H1 (cell line): ENCODE results near the gene TMEM258. TPM values are rescaled to one million over a fixed set of nuclear protein-coding genes. Genes with fewer than 3 reads are reported as not detected.

Experiments
- CTCF ChIA-PET: fragments of 300-600 bp; sonication (Branson Sonifier 250); formaldehyde crosslinking; loops from one replicate; lab custom pipeline; 2021; ENCODE audit not compliant: partially characterized antibody; lab: Charles Lee
- POLR2A ChIA-PET: fragments of 300-600 bp; sonication (Branson Sonifier 250); formaldehyde crosslinking; loops from one replicate; lab custom pipeline; 2021; ENCODE audit warnings: inconsistent platforms; ENCODE audit not compliant: partially characterized antibody; lab: Charles Lee
- DNase-seq, 2 experiments: peaks; one replicate each; pipeline versions ENCODE4 v3.0.0 to v3.0.0-alpha.2; 2010 to 2022; ENCODE audit warnings: low spot score in 2 of 2, low read depth in 1 of 2, mixed read lengths in 1 of 2
- FAIRE-seq: peaks from 2 replicates; lab custom pipeline; 2011; peaks lifted over from hg19 to GRCh38; lab: Jason Lieb, UNC
- H2AFZ ChIP-seq: 2 replicates; pipeline ENCODE4 v1.8.1; 2012; ENCODE audit warnings: low read length, inconsistent platforms
- H2AK5ac ChIP-seq: 2 replicates; pipeline ENCODE4 v1.6.1; 2013; ENCODE audit warnings: low read depth, low read length
- H2BK120ac ChIP-seq: replicated peaks from 2 replicates; pipeline ENCODE3; 2013; ENCODE audit warnings: low read depth, low read length, inconsistent platforms
- H2BK12ac ChIP-seq: 2 replicates; pipeline ENCODE4 v1.6.1; 2013; ENCODE audit warnings: low read depth, low read length
- H2BK15ac ChIP-seq: 2 replicates; pipeline ENCODE4 v1.6.1; 2013; ENCODE audit warnings: low read length
- H2BK20ac ChIP-seq: 2 replicates; pipeline ENCODE4 v1.6.1; 2013; ENCODE audit warnings: low read length
- H2BK5ac ChIP-seq: 2 replicates; pipeline ENCODE4 v1.6.1; 2013; ENCODE audit warnings: low read depth, low read length
- H3K14ac ChIP-seq: 2 replicates; pipeline ENCODE4 v1.6.1; 2013; ENCODE audit warnings: inconsistent platforms; ENCODE audit not compliant: insufficient read length
- H3K18ac ChIP-seq: 2 replicates; pipeline ENCODE4 v1.6.1; 2013; ENCODE audit warnings: low read length; ENCODE audit errors: extremely low read depth
- H3K23ac ChIP-seq: 2 replicates; pipeline ENCODE4 v1.6.1; 2013; ENCODE audit warnings: inconsistent platforms; ENCODE audit not compliant: insufficient read length
- H3K23me2 ChIP-seq: 2 replicates; pipeline ENCODE4 v1.6.1; 2013; ENCODE audit warnings: low read depth, low read length
- H3K27ac ChIP-seq: 2 replicates; pipeline ENCODE4 v1.6.1; 2011; ENCODE audit warnings: low read depth, low read length, inconsistent platforms
- H3K27me3 ChIP-seq, 4 experiments: replicated peaks in 1 of 4; 1 replicate in 1 of 4; 2 replicates in 3 of 4; pipeline versions ENCODE4 v1.6.1 to v1.8.1; 2011 to 2013; ENCODE audit warnings: low read length in 3 of 4, mild to moderate bottlenecking in 3 of 4, inconsistent platforms in 2 of 4, mixed read lengths in 2 of 4, moderate library complexity in 1 of 4; ENCODE audit not compliant: control insufficient read depth in 3 of 4, insufficient read depth in 3 of 4; ENCODE audit errors: extremely low read depth in 1 of 4
- H3K36me3 ChIP-seq, 4 experiments: 2 replicates each; pipeline versions ENCODE4 v1.6.1 to v1.8.1; 2011 to 2013; ENCODE audit warnings: mild to moderate bottlenecking in 4 of 4, low read length in 3 of 4, moderate library complexity in 2 of 4, control low read depth in 1 of 4, inconsistent platforms in 1 of 4; ENCODE audit not compliant: insufficient read depth in 4 of 4, control insufficient read depth in 2 of 4
- H3K4ac ChIP-seq: replicated peaks from 2 replicates; pipeline ENCODE3; 2013; ENCODE audit warnings: low read length, low read depth, mixed read lengths, inconsistent platforms; ENCODE audit not compliant: insufficient read length
- H3K4me1 ChIP-seq, 4 experiments: replicated peaks in 1 of 4; 1 replicate in 1 of 4; 2 replicates in 3 of 4; pipeline versions ENCODE4 v1.6.1 to v1.8.1; 2011 to 2013; ENCODE audit warnings: low read length in 3 of 4, inconsistent platforms in 2 of 4, mixed read lengths in 1 of 4; ENCODE audit not compliant: insufficient read depth in 4 of 4, control insufficient read depth in 3 of 4
- H3K4me2 ChIP-seq, 2 experiments: 2 replicates each; pipeline versions ENCODE4 v1.6.1 to v1.8.1; 2011 to 2013; ENCODE audit warnings: low read depth in 2 of 2, low read length in 2 of 2, control low read depth in 1 of 2, inconsistent platforms in 1 of 2, mild to moderate bottlenecking in 1 of 2; ENCODE audit not compliant: insufficient read depth in 1 of 2
- H3K4me3 ChIP-seq, 4 experiments: fragments of 200-600, 300-600 bp in 1 of 4; sonication (generic), shearing (Covaris generic), sonication (Bioruptor Twin) in 1 of 4; 2 replicates each; pipeline versions ENCODE4 v1.5.1 to v1.8.1; 2011 to 2016; ENCODE audit warnings: low read length in 4 of 4, low read depth in 3 of 4, control low read depth in 2 of 4, inconsistent platforms in 2 of 4, mild to moderate bottlenecking in 2 of 4, mixed read lengths in 1 of 4, moderate library complexity in 1 of 4; ENCODE audit not compliant: insufficient read depth in 2 of 4; ENCODE audit errors: extremely low read depth in 1 of 4
- H3K56ac ChIP-seq: replicated peaks from 2 replicates; pipeline ENCODE3; 2013; ENCODE audit warnings: low read depth, mild to moderate bottlenecking, mixed read lengths, low read length, inconsistent platforms; ENCODE audit not compliant: insufficient read length
- H3K79me1 ChIP-seq: 2 replicates; pipeline ENCODE4 v1.6.1; 2013; ENCODE audit warnings: low read depth, low read length, control low read depth
- H3K79me2 ChIP-seq, 2 experiments: 2 replicates each; pipeline versions ENCODE4 v1.6.1 to v1.8.1; 2012 to 2013; ENCODE audit warnings: low read length in 2 of 2, mild to moderate bottlenecking in 2 of 2, inconsistent platforms in 1 of 2; ENCODE audit not compliant: insufficient read depth in 2 of 2, control insufficient read depth in 1 of 2
- H3K9ac ChIP-seq, 4 experiments: replicated peaks in 1 of 4; 1 replicate in 1 of 4; 2 replicates in 3 of 4; pipeline versions ENCODE4 v1.6.1 to v1.8.1; 2011 to 2013; ENCODE audit warnings: low read depth in 3 of 4, low read length in 3 of 4, control low read depth in 2 of 4, mild to moderate bottlenecking in 2 of 4, moderate library complexity in 2 of 4, inconsistent platforms in 1 of 4; ENCODE audit errors: extremely low read depth in 1 of 4
- H3K9me3 ChIP-seq, 2 experiments: 2 replicates each; pipeline versions ENCODE4 v1.6.1 to v1.8.1; 2012 to 2013; ENCODE audit warnings: mild to moderate bottlenecking in 2 of 2, moderate library complexity in 2 of 2, control low read depth in 1 of 2, inconsistent platforms in 1 of 2, low read depth in 1 of 2, low read length in 1 of 2, mixed read lengths in 1 of 2; ENCODE audit not compliant: insufficient read depth in 2 of 2
- H4K20me1 ChIP-seq, 2 experiments: replicated peaks in 1 of 2; 2 replicates each; pipeline versions ENCODE3 to v1.8.1; 2011 to 2013; ENCODE audit warnings: inconsistent platforms in 2 of 2, low read length in 2 of 2, mild to moderate bottlenecking in 1 of 2; ENCODE audit not compliant: insufficient read depth in 2 of 2, control insufficient read depth in 1 of 2
- H4K5ac ChIP-seq: 2 replicates; pipeline ENCODE4 v1.6.1; 2013; ENCODE audit warnings: low read length, low read depth, mixed read lengths, inconsistent platforms; ENCODE audit not compliant: insufficient read length
- H4K8ac ChIP-seq: 2 replicates; pipeline ENCODE4 v1.8.0; 2013; ENCODE audit warnings: mild to moderate bottlenecking, moderate library complexity, low read length, inconsistent platforms; ENCODE audit not compliant: insufficient read depth; ENCODE audit errors: extremely low read depth
- H4K91ac ChIP-seq: replicated peaks from 2 replicates; pipeline ENCODE3; 2013; ENCODE audit warnings: low read length, mixed read lengths, inconsistent platforms; ENCODE audit not compliant: insufficient read length
- EZH2 ChIP-seq: fragments of 200-600 bp; sonication (generic); IDR thresholded peaks from 2 replicates; pipeline ENCODE4 v1.7.1; 2012; ENCODE audit warnings: low read depth, mild to moderate bottlenecking, moderate library complexity, low read length, inconsistent platforms; ENCODE audit not compliant: severe bottlenecking
- GABPA ChIP-seq: IDR thresholded peaks from 2 replicates; pipeline ENCODE4 v1.6.1; 2011; ENCODE audit warnings: mild to moderate bottlenecking, low read length, moderate library complexity, borderline replicate concordance; ENCODE audit not compliant: insufficient read depth
- KDM5A ChIP-seq: fragments of 200-600 bp; IDR thresholded peaks from 2 replicates; pipeline ENCODE4 v1.7.1; 2012; ENCODE audit warnings: mild to moderate bottlenecking, low read length, inconsistent platforms, mixed read lengths
- RAD21 ChIP-seq, 2 experiments: IDR thresholded peaks in 1 of 2; conservative IDR thresholded peaks in 1 of 2; 2 replicates each; pipeline ENCODE4 v1.6.1; 2011; ENCODE audit warnings: low read depth in 2 of 2, low read length in 2 of 2, improper control_type of control experiment in 1 of 2, inconsistent platforms in 1 of 2, mild to moderate bottlenecking in 1 of 2, moderate library complexity in 1 of 2
- SAP30 ChIP-seq: fragments of 300-600 bp; sonication (generic); IDR thresholded peaks from 2 replicates; pipeline ENCODE4 v1.7.1; 2012; ENCODE audit warnings: low read length, moderate library complexity, mild to moderate bottlenecking, inconsistent platforms; ENCODE audit not compliant: insufficient read depth, insufficient replicate concordance
- SP4 ChIP-seq: IDR thresholded peaks from 2 replicates; pipeline ENCODE4 v1.6.1; 2012; ENCODE audit warnings: low read length, inconsistent platforms
- TBP ChIP-seq: IDR thresholded peaks from 2 replicates; pipeline ENCODE4 v1.6.1; 2011; ENCODE audit warnings: low read depth, low read length, improper control_type of control experiment
- WGBS, 2 experiments: shearing (Covaris generic) in 1 of 2; methylation state at CpG; one replicate each; pipeline versions ENCODE4 v1.1.6 to v1.1.7; 2013 to 2015; ENCODE audit warnings: low lambda C conversion rate in 2 of 2, mixed read lengths in 2 of 2, inconsistent platforms in 1 of 2, low coverage in 1 of 2, missing lambda C conversion rate in 1 of 2; ENCODE audit not compliant: insufficient replicate concordance in 2 of 2, insufficient coverage in 1 of 2, insufficient read length in 1 of 2; ENCODE audit errors: extremely low coverage in 1 of 2, missing lambda C conversion rate in 1 of 2; 5-methylcytosine and 5-hydroxymethylcytosine counted together
- polyA plus RNA-seq, 7 experiments: library from polyadenylated mRNA; depleted of rRNA in 3 of 7; stranded (reverse) in 5 of 7; unstranded in 2 of 7; fragments of >200 nt in 5 of 7; fragments of 200-250 nt in 2 of 7; gene quantifications; 1 replicate in 5 of 7; 2 replicates in 1 of 7; 4 replicates in 1 of 7; pipeline versions ENCODE4 v1.2.1 to v1.2.3, GENCODE V29; 2011 to 2013; ENCODE audit warnings: missing spikeins in 2 of 7, mixed read lengths in 2 of 7
- total RNA-seq: library from RNA; stranded (reverse); fragmentation: NEBNext Ultra II Directional; extraction: Animal tissue kit (Norgen Biotek cat#: 25700); gene quantifications from 2 replicates; pipeline ENCODE4 v1.2.1, GENCODE V29; 2021
- TF ChIP-seq, protein P1 (sequence below): IDR thresholded peaks from 2 replicates; pipeline ENCODE4 v1.6.1; 2011; ENCODE audit warnings: low read depth, mild to moderate bottlenecking, low read length; ENCODE audit not compliant: insufficient read depth

The TMEM258 gene
- total and polyA plus RNA-seq, 2 of the 8 experiments (the other 6 are each of a cell fraction or from before 2014, with no cell fraction given) = 186 to 759 TPM

DNA sequence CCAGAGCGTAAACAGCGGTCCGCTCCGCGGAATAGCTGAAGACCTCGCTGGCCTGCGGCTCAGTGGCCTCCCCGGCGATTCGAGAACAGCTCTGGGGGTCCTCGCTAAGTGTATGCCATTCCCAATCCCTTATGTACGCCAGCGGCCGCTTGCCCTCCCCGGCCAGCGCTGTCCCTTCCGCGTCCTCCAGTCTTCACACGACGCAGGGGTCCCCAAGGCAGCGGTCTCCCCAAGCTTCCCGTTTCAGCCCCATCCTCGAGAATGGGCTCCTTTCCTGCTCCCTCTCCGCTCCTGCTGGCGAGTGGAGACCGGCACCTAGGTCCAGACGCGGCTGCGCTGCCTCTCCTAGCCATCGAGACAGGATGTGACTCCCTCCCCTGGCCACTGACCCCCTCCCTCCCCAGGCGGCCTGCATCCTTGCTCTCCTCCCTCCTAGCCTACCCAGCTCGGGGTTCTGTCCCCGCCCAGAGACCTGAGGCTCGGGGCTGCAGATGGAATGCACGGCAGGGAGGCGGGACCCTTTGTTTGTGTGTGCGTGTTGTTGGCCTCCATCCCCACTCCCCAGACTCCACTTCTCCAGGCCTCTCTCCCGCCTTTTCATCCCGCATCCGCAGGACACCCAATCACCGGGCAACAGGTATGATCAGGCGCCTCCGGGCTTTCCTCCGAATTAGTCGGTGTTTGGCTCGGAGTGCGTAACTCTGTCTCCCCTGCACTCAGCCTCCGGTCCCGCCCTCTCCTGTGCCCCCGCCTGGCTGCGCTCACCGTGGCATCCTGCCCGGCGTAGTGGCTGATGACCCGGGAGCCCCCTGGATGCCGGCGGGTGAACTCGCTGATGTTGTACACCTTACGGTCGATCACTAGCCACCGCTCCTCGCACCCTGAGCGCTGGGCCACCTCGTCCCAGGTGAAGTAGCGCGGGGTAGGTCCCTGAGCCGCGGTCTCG lies 23.7 kb upstream of the TMEM258 start:
- peaks cover 7% of the 10 kb centered on the region; the same call in 1 of the 2 replicates for H3K23me2 ChIP-seq
- peaks cover 0 to 41% of the 10 kb centered on the region in 2 experiments; a peak in 2 of 4 replicates for H3K79me2 ChIP-seq
- H2BK20ac ChIP-seq = no peak overlapping the region
- H3K4me1 ChIP-seq = peaks cover 2 to 9% (median 5%) of the 10 kb centered on the region in 4 experiments; a peak in 5 of 7 replicates
- CTCF ChIA-PET = interaction anchor here (0.6 to 10.2 kb wide), 16 partner anchors 8 to 266 kb away, joined by 3 to 118 read pairs (median 5); partner anchors contain the start of genes FADS2 and FEN1
- H3K9ac ChIP-seq = peak overlapping the region; percentile 72 to 98 (median 90)
- H4K91ac ChIP-seq = peak overlapping the region; percentile 97
- H3K27ac ChIP-seq = peak overlapping the region; percentile 85
- no peak overlapping the region for H2AFZ ChIP-seq
- no peak overlapping the region for H2BK15ac ChIP-seq
- peak overlapping the region; percentile 1 for H3K14ac ChIP-seq
- H4K8ac ChIP-seq = peak overlapping the region; percentile 96
- peaks cover 0 to under 1% of the 10 kb centered on the region in 2 experiments for H4K20me1 ChIP-seq
- H3K4me2 ChIP-seq = peak overlapping the region; percentile 81 to 87
- H3K79me1 ChIP-seq = peaks cover 6% of the 10 kb centered on the region; the same call in 1 of the 2 replicates
- H3K18ac ChIP-seq = peak overlapping the region; percentile 93
- peak overlapping the region; percentile 94 for H2BK5ac ChIP-seq
- H3K4ac ChIP-seq = peak overlapping the region; percentile 90
- H3K56ac ChIP-seq = peak overlapping the region; percentile 98
- peak overlapping the region; percentile 79; the same call in 1 of the 2 replicates for H2BK12ac ChIP-seq
- H3K9me3 ChIP-seq = peaks cover 0 to 2% of the 10 kb centered on the region in 2 experiments; a peak in 1 of 4 replicates
- POLR2A ChIA-PET = interaction anchor here (0.7 to 16.2 kb wide), 20 partner anchors 12 to 265 kb away, joined by 3 to 354 read pairs (median 4); partner anchors contain the start of genes FADS2, FEN1 and TMEM258
- peak overlapping the region; percentile 98 for H4K5ac ChIP-seq
- peak overlapping the region; percentile 74 to 92 (median 76) for H3K4me3 ChIP-seq
- H2BK120ac ChIP-seq = peak overlapping the region; percentile 86
- H2AK5ac ChIP-seq = peak overlapping the region; percentile 97; the same call in 1 of the 2 replicates
- FAIRE-seq = no peak
- H3K36me3 ChIP-seq = peaks cover 10 to 30% (median 21%) of the 10 kb centered on the region in 4 experiments
- 1% methylated on average over 67 of the region's 69 CpGs; no CpG with 5 or more reads in 1 of the 2 experiments for WGBS, 2 experiments
- peak in 1 of 2 experiments; percentile 85 for DNase-seq
- no peak overlapping the region for H3K23ac ChIP-seq
- H3K27me3 ChIP-seq = no peaks in the 10 kb centered on the region
- TF ChIP-seq TBP = peak; percentile 44; the same call in 1 of the 2 replicates
- no peak for TF ChIP-seq EZH2
- no peak for TF ChIP-seq KDM5A
- peak; percentile 41 for TF ChIP-seq SAP30
- TF ChIP-seq, protein P1, sequence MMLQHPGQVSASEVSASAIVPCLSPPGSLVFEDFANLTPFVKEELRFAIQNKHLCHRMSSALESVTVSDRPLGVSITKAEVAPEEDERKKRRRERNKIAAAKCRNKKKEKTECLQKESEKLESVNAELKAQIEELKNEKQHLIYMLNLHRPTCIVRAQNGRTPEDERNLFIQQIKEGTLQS = no peak
- TF ChIP-seq GABPA = no peak
- TF ChIP-seq RAD21 (IDR thresholded peaks at IDR 0.05 in 1 of 2, conservative IDR thresholded peaks at IDR 0.05 in 1 of 2; ENCODE audit: low read depth in 2 of 2, low read length in 2 of 2) = no peak
- 0 out of 2 replicates have a peak, but pooled peaks have one; percentile 48 for TF ChIP-seq SP4
